ENCODE results near the gene NDC1. TPM values are rescaled to one million over a fixed set of nuclear protein-coding genes. Genes with fewer than 3 reads are reported as not detected.

NDC1 gene
- total and polyA plus RNA-seq, 2 of the 4 experiments (the other 2 are of a cell fraction), result 11.8 to 33.9 TPM

GRCh38 chr1:53728196-53728595 is 109.9 kb downstream of the NDC1 start:
- no TSS peak for BruUV-seq (replicated peaks)
- dilution Hi-C loops (cut with HindIII; ENCODE audit: low sequenced_read_pairs, unreplicated experiment) (no loop called here), in situ Hi-C loops (cut with MboI; ENCODE audit: low sequenced_read_pairs) (no loop called here), intact Hi-C loops (cut with micrococcal nuclease) (no loop called here)
- no peak overlapping the region for H3K4me3 ChIP-seq (ENCODE audit: insufficient read depth, low read depth, low read length)
- H4K20me1 ChIP-seq (ENCODE audit: insufficient read depth, low read length), result no peaks in the 10 kb centered on the region
- no peak overlapping the region for H4K8ac ChIP-seq (ENCODE audit: low read depth in 2 of 2, low read length in 2 of 2)
- no peak overlapping the region for H3K14ac ChIP-seq (replicated peaks; ENCODE audit: low read depth, low read length)
- H3K9ac ChIP-seq (ENCODE audit: low read depth, low read length), result no peak overlapping the region
- H3K36me3 ChIP-seq (ENCODE audit: control insufficient read depth, insufficient read depth, low read length), result peaks cover 2% of the 10 kb centered on the region; the same call in 1 of the 2 replicates
- no peak overlapping the region for H2BK5ac ChIP-seq (ENCODE audit: low read depth, low read length, poor library complexity, severe bottlenecking)
- H3K27ac ChIP-seq (ENCODE audit: insufficient read depth, low read length), result no peak overlapping the region
- DNase-seq, result no peak
- H2BK20ac ChIP-seq (ENCODE audit: low read depth, low read length), result no peak overlapping the region
- CTCF ChIA-PET, result no interaction called here
- no peak for ATAC-seq (ENCODE audit: low read depth)
- no CpG with 5 or more reads among the region's 1 CpG for WGBS, 2 experiments (ENCODE audit: extremely low coverage in 2 of 2, insufficient read length in 1 of 2)
- H3K4me1 ChIP-seq (ENCODE audit: control insufficient read depth, insufficient read depth, low read length), result peaks cover 13% of the 10 kb centered on the region
- H2AK5ac ChIP-seq (ENCODE audit: low read depth, low read length), result no peak overlapping the region
- no peak overlapping the region for H2AK9ac ChIP-seq (replicated peaks; ENCODE audit: low read depth, low read length, poor library complexity)
- H3K4me2 ChIP-seq (ENCODE audit: low read depth, low read length), result no peak overlapping the region
- POLR2A ChIA-PET (ENCODE audit: unreplicated experiment), result no interaction called here
- no peak overlapping the region for H3K56ac ChIP-seq (ENCODE audit: extremely low read depth, insufficient read depth, low read length)
- no peaks in the 10 kb centered on the region for H3K9me3 ChIP-seq (ENCODE audit: control insufficient read depth, insufficient read depth, low read length)
- H3K23ac ChIP-seq (ENCODE audit: low read depth, low read length), result no peak overlapping the region
- H2AFZ ChIP-seq (replicated peaks; ENCODE audit: low read length, poor library complexity), result no peak overlapping the region
- H4K91ac ChIP-seq (ENCODE audit: insufficient read depth, low read depth, low read length), result no peak overlapping the region
- no peak overlapping the region for H3K4ac ChIP-seq (ENCODE audit: low read depth, low read length)
- H4K5ac ChIP-seq (ENCODE audit: low read depth, low read length), result no peak overlapping the region
- peaks cover 11% of the 10 kb centered on the region for H3K9me1 ChIP-seq (ENCODE audit: insufficient read depth, low read length)
- H2BK120ac ChIP-seq (ENCODE audit: low read depth, low read length), result no peak overlapping the region
- no peak overlapping the region for H2BK15ac ChIP-seq (ENCODE audit: low read depth, low read length)
- H3K27me3 ChIP-seq (ENCODE audit: control insufficient read depth, insufficient read depth, low read length), result no peaks in the 10 kb centered on the region
- TF ChIP-seq RCOR1 (IDR thresholded peaks at IDR 0.05; ENCODE audit: insufficient replicate concordance, low read length) (no peak), USF2 (IDR thresholded peaks at IDR 0.05; ENCODE audit: low read depth, low read length) (no peak), CHD1 (IDR thresholded peaks at IDR 0.05; ENCODE audit: low read depth, low read length) (no peak), RAD21 (IDR thresholded peaks at IDR 0.05; ENCODE audit: low read length) (no peak), CTCF (conservative IDR thresholded peaks at IDR 0.05; ENCODE audit: low read depth, low read length) (no peak), NFE2L2 (IDR thresholded peaks at IDR 0.05; ENCODE audit: low read depth, low read length) (no peak), MAZ (IDR thresholded peaks at IDR 0.05; ENCODE audit: borderline replicate concordance, low read depth, low read length) (no peak), POLR2A (IDR thresholded peaks at IDR 0.05; ENCODE audit: low read depth, low read length) (no peak), MXI1 (IDR thresholded peaks at IDR 0.05; ENCODE audit: borderline replicate concordance, low read depth, low read length) (no peak), BHLHE40 (IDR thresholded peaks at IDR 0.05; ENCODE audit: low read depth, low read length) (no peak), FOS (IDR thresholded peaks at IDR 0.05; ENCODE audit: low read depth, low read length) (no peak), SMC3 (IDR thresholded peaks at IDR 0.05; ENCODE audit: low read depth, low read length) (no peak)
- TF ChIP-seq, protein P1, sequence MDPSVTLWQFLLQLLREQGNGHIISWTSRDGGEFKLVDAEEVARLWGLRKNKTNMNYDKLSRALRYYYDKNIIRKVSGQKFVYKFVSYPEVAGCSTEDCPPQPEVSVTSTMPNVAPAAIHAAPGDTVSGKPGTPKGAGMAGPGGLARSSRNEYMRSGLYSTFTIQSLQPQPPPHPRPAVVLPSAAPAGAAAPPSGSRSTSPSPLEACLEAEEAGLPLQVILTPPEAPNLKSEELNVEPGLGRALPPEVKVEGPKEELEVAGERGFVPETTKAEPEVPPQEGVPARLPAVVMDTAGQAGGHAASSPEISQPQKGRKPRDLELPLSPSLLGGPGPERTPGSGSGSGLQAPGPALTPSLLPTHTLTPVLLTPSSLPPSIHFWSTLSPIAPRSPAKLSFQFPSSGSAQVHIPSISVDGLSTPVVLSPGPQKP (IDR thresholded peaks at IDR 0.05; ENCODE audit: borderline replicate concordance, low read depth, low read length), result no peak
- no peak overlapping the region for H3K18ac ChIP-seq (ENCODE audit: low read depth, low read length)
- H3K79me1 ChIP-seq (ENCODE audit: low read depth in 1 of 2, low read length in 2 of 2), result peaks cover 21 to 54% of the 10 kb centered on the region in 2 experiments

Measured in IMR-90 (cell line).